K562 (cell line): Measurements from ENCODE around the gene SORBS2. TPM values are rescaled to one million over a fixed set of nuclear protein-coding genes. Genes with fewer than 3 reads are reported as not detected.

ENCODE experiments used
- ATAC-seq: fragments of 200-7000 bp; cut with Tn5 transposase; 3 replicates; pipeline ENCODE4 v1.9.1; 2020; ENCODE audit warnings: moderate library complexity
- BruUV-seq: library from RNA; stranded (reverse); fragments of 400-500 nt; replicated peaks from 2 replicates; lab custom pipeline; 2021; lab: Mats Ljungman, UMichigan
- CTCF ChIA-PET: fragments of 300-600 bp; formaldehyde crosslinking; extraction: SDS; loops from one replicate; lab custom pipeline; 2021; ENCODE audit warnings: low intra/inter-chr PET ratio; lab: Yijun Ruan, JAX
- POLR2A ChIA-PET: fragments of 300-600, 350-650 bp; sonication (Branson Sonifier 250); formaldehyde crosslinking; extraction: SDS; loops from one replicate; lab custom pipeline; 2021; ENCODE audit warnings: antibody characterized with exemption, inconsistent platforms; lab: Yijun Ruan, JAX
- DNase-seq, 4 experiments: peaks; one replicate each; pipeline versions ENCODE4 v3.0.0 to v3.0.0-alpha.2; 2011 to 2018; ENCODE audit warnings: low spot score in 3 of 4, mixed read lengths in 3 of 4; ENCODE audit errors: extremely low read depth in 1 of 4
- FAIRE-seq: peaks from 2 replicates; lab custom pipeline; 2011; peaks lifted over from hg19 to GRCh38; lab: Jason Lieb, UNC
- H2AFZ ChIP-seq: 2 replicates; pipeline ENCODE4 v1.6.0; 2011; ENCODE audit warnings: low read depth, low read length, control low read depth, inconsistent platforms
- H3K27ac ChIP-seq: fragments of 200-600 bp; 3 replicates; pipeline ENCODE4 v1.8.0; 2011; ENCODE audit warnings: low read depth, mild to moderate bottlenecking, control low read depth, inconsistent platforms, low read length, moderate library complexity, mixed read lengths; ENCODE audit errors: extremely low read depth
- H3K27me3 ChIP-seq, 2 experiments: fragments of 300-600 bp in 1 of 2; 2 replicates in 1 of 2; 3 replicates in 1 of 2; pipeline versions ENCODE4 v1.6.0 to v1.8.0; 2011; ENCODE audit warnings: inconsistent platforms in 2 of 2, low read length in 2 of 2, mild to moderate bottlenecking in 1 of 2, mixed read lengths in 1 of 2, moderate library complexity in 1 of 2; ENCODE audit not compliant: control insufficient read depth in 2 of 2, insufficient read depth in 2 of 2
- H3K36me3 ChIP-seq: fragments of 300-600 bp; 3 replicates; pipeline ENCODE4 v1.8.0; 2011; ENCODE audit warnings: mild to moderate bottlenecking, low read length, inconsistent platforms; ENCODE audit not compliant: control insufficient read depth, insufficient read depth
- H3K4me1 ChIP-seq, 2 experiments: fragments of 200-600 bp in 1 of 2; replicated peaks in 1 of 2; 2 replicates in 1 of 2; 3 replicates in 1 of 2; pipeline versions ENCODE4 v1.5.1 to v1.8.0; 2011; ENCODE audit warnings: inconsistent platforms in 2 of 2, low read length in 2 of 2, mild to moderate bottlenecking in 1 of 2, mixed read lengths in 1 of 2, moderate library complexity in 1 of 2; ENCODE audit not compliant: control insufficient read depth in 2 of 2, insufficient read depth in 2 of 2
- H3K4me2 ChIP-seq: 2 replicates; pipeline ENCODE4 v1.6.1; 2011; ENCODE audit warnings: low read length, control low read depth, inconsistent platforms, mixed read lengths; ENCODE audit not compliant: insufficient read depth
- H3K4me3 ChIP-seq: fragments of 200-600 bp; sonication (generic), shearing (Covaris generic); 2 replicates; pipeline ENCODE4 v1.5.1; 2016; ENCODE audit warnings: control low read depth, inconsistent platforms
- H3K79me2 ChIP-seq: fragments of 200-600 bp; 3 replicates; pipeline ENCODE4 v1.8.0; 2011; ENCODE audit warnings: low read length, inconsistent platforms; ENCODE audit not compliant: control insufficient read depth, insufficient read depth
- H3K9ac ChIP-seq, 2 experiments: 2 replicates each; pipeline versions ENCODE4 v1.6.0 to v1.6.1; 2011; ENCODE audit warnings: low read depth in 2 of 2, low read length in 2 of 2, control low read depth in 1 of 2, inconsistent platforms in 1 of 2, mild to moderate bottlenecking in 1 of 2, mixed read lengths in 1 of 2; ENCODE audit not compliant: insufficient read depth in 1 of 2
- H3K9me1 ChIP-seq: one replicate; pipeline ENCODE4 v1.6.0; 2011; ENCODE audit warnings: inconsistent platforms, mild to moderate bottlenecking, low read length, moderate library complexity; ENCODE audit not compliant: control insufficient read depth, insufficient read depth
- H3K9me3 ChIP-seq: replicated peaks from 2 replicates; pipeline ENCODE4 v1.5.1; 2011; ENCODE audit warnings: low read depth, low read length, inconsistent platforms; ENCODE audit not compliant: control insufficient read depth, insufficient read depth
- H4K20me1 ChIP-seq: replicated peaks from 2 replicates; pipeline ENCODE4 v1.6.1; 2011; ENCODE audit warnings: low read length, inconsistent platforms, mixed read lengths; ENCODE audit not compliant: control insufficient read depth, insufficient read depth
- CBX2 ChIP-seq: fragments of 200-600 bp; sonication (generic); IDR thresholded peaks from one replicate; pipeline ENCODE4 v1.6.1; 2012; ENCODE audit warnings: mild to moderate bottlenecking, low read length, inconsistent platforms; ENCODE audit not compliant: insufficient read depth, poor library complexity, severe bottlenecking
- CCAR2 ChIP-seq: fragments of 200-400 bp; formaldehyde crosslinking; IDR thresholded peaks from 2 replicates; pipeline ENCODE4 v1.6.1; 2017; ENCODE audit warnings: mild to moderate bottlenecking, low read depth, low read length
- CHD2 ChIP-seq: IDR thresholded peaks from 2 replicates; pipeline ENCODE4 v1.6.1; 2011; ENCODE audit warnings: low read depth, low read length
- CXXC5 ChIP-seq: fragments of 250-450 bp; sonication (Bioruptor Pico); IDR thresholded peaks from 2 replicates; pipeline ENCODE4 v1.8.0; 2022; ENCODE audit warnings: inconsistent platforms, mild to moderate bottlenecking, moderate library complexity
- MCM5 ChIP-seq: fragments of 450-650 bp; IDR thresholded peaks from 2 replicates; pipeline ENCODE4 v1.6.1; 2016; ENCODE audit warnings: low read depth
- SRSF3 ChIP-seq: fragments of 200-400 bp; formaldehyde crosslinking; IDR thresholded peaks from 2 replicates; pipeline ENCODE4 v1.6.1; 2016; ENCODE audit warnings: mild to moderate bottlenecking, low read length, moderate library complexity; ENCODE audit not compliant: insufficient read depth
- TCF7L2 ChIP-seq: fragments of 150-350 bp; IDR thresholded peaks from 2 replicates; pipeline ENCODE4 v1.6.1; 2016; ENCODE audit warnings: low read depth, mild to moderate bottlenecking, low read length, moderate library complexity
- ZNF212 ChIP-seq: fragments of 450-650 bp; formaldehyde crosslinking; IDR thresholded peaks from 2 replicates; pipeline ENCODE4 v1.4.0; 2020; ENCODE audit warnings: mild to moderate bottlenecking
- WGBS: fragments of 100-300 bp; shearing (Covaris generic); methylation state at CpG from one replicate; pipeline ENCODE4 v1.1.6; 2016; ENCODE audit warnings: low coverage, mixed read lengths; ENCODE audit not compliant: insufficient coverage; ENCODE audit errors: missing lambda C conversion rate; 5-methylcytosine and 5-hydroxymethylcytosine counted together
- in situ Hi-C: fragments of 300-500 bp; cut with MboI; formaldehyde crosslinking; loops from 4 replicates; pipeline ENCODE4 v1.15.0; 2018; ENCODE audit warnings: inconsistent platforms, mixed read lengths
- intact Hi-C: fragments of 100-400 bp; cut with micrococcal nuclease; formaldehyde crosslinking; loops from 2 replicates; pipeline ENCODE4 v1.14.2; 2022
- polyA plus RNA-seq, 8 experiments: library from polyadenylated mRNA; depleted of rRNA in 4 of 8; stranded (reverse) in 5 of 8; unstranded in 3 of 8; fragments of >200 nt; fragmentation: Nextera tagmentation in 2 of 8; fragmentation: Illumina TruSeq in 1 of 8; extraction: Ambion mirVana in 2 of 8; extraction: Trizol in 1 of 8; gene quantifications; 2 replicates each; pipeline versions ENCODE4 v1.2.1 to v1.2.3, GENCODE V29; 2011 to 2014; ENCODE audit warnings: inconsistent platforms in 1 of 8, missing spikeins in 1 of 8
- total RNA-seq, 7 experiments: library from RNA; depleted of rRNA in 6 of 7; stranded (reverse); fragments of >200 nt in 6 of 7; fragmentation: Illumina TruSeq in 2 of 7; extraction: Trizol in 2 of 7; gene quantifications; 2 replicates each; pipeline versions ENCODE4 v1.2.1 to v1.2.3, GENCODE V29; 2011 to 2021; ENCODE audit warnings: low replicate concordance in 1 of 7
- TF ChIP-seq, protein P1 (sequence below), 2 experiments: IDR thresholded peaks; 2 replicates each; pipeline ENCODE4 v1.6.1; 2011; ENCODE audit warnings: borderline replicate concordance in 1 of 2, control low read depth in 1 of 2, low read depth in 1 of 2, low read length in 1 of 2, mild to moderate bottlenecking in 1 of 2, mixed read lengths in 1 of 2, moderate library complexity in 1 of 2; ENCODE audit not compliant: insufficient read depth in 1 of 2, insufficient read length in 1 of 2, poor library complexity in 1 of 2, severe bottlenecking in 1 of 2; ENCODE audit errors: extremely low read depth in 1 of 2
- TF ChIP-seq, protein P2 (sequence below): IDR thresholded peaks from 3 replicates; pipeline ENCODE4 v1.6.1; 2011; ENCODE audit warnings: borderline replicate concordance, mild to moderate bottlenecking, moderate library complexity; ENCODE audit not compliant: insufficient read length; ENCODE audit errors: extremely low read depth
- TF ChIP-seq, protein P3 (sequence below): sonication (generic); formaldehyde crosslinking; IDR thresholded peaks from 2 replicates; pipeline ENCODE4 v1.8.0; 2023; ENCODE audit warnings: missing genetic modification reagents, mild to moderate bottlenecking, borderline replicate concordance

Gene SORBS2
- total and polyA plus RNA-seq, 9 of the 15 experiments (the other 6 are each of a cell fraction or from before 2014, with no cell fraction given), result 0.29 TPM; not detected in 8

DNA sequence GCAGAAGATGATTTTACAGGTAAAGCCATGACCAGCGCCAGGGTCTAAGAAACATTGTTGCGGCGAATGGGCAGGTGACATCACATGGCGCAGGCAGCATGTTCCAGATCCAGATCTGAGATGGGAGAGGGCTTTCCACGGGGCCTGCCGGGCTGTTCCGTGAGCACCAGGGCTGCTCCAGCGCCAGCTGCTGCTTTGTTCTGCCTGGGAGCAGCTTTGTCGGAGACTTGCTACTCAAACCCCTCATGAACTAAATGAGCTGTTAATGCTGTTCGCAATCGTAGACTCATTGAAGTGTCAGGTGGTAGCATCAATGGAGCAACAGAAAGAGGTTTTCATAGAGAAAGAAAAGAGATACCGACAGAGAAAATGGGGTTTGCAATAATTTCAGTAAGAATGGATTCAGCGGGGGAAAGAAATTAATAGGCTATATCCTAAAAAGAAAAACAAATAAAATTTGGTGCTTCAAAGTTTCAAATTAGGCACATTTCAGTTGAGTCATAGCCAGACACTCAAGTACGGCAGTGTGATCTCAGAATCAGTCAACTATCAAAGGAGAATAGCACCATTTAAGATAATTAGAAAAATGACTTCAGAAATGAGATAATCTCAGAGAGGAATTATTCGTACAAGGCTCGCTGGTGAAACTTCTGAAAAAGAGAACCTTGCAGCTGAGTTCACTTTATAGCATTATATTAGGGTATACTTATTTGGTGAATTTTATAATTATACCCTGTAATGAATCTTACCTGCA lies 23.9 kb downstream of the SORBS2 start:
- intact Hi-C loops, result no loop called here
- WGBS, result 0% methylated on average over 16 of the region's 16 CpGs
- Histone ChIP-seq H3K4me3 (no peak overlapping the region), H3K9ac (no peak overlapping the region), H3K27ac (no peak overlapping the region), H3K9me3 (no peaks in the 10 kb centered on the region), H3K36me3 (no peaks in the 10 kb centered on the region), H3K4me1 (no peaks in the 10 kb centered on the region), H3K79me2 (no peaks in the 10 kb centered on the region), H2AFZ (no peak overlapping the region), H3K27me3 (peaks cover 5% of the 10 kb centered on the region in 2 experiments), H3K9me1 (no peaks in the 10 kb centered on the region), H3K4me2 (no peak overlapping the region), H4K20me1 (no peaks in the 10 kb centered on the region)
- no peak for DNase-seq
- ATAC-seq, result no peak
- POLR2A ChIA-PET, result interaction anchor here (1.0 kb wide), 1 partner anchor 10 kb away, joined by 3 read pairs; no protein-coding TSS in a partner anchor
- in situ Hi-C loops, result no loop called here
- CTCF ChIA-PET, result no interaction called here
- no peak for FAIRE-seq
- no TSS peak for BruUV-seq
- TF ChIP-seq CXXC5 (CRISPR knock-in tag), result no peak
- TF ChIP-seq, protein P1, sequence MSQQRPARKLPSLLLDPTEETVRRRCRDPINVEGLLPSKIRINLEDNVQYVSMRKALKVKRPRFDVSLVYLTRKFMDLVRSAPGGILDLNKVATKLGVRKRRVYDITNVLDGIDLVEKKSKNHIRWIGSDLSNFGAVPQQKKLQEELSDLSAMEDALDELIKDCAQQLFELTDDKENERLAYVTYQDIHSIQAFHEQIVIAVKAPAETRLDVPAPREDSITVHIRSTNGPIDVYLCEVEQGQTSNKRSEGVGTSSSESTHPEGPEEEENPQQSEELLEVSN (IDR thresholded peaks at IDR 0.05; ENCODE audit: borderline replicate concordance in 1 of 2, extremely low read depth in 1 of 2, insufficient read depth in 1 of 2, insufficient read length in 1 of 2, low read depth in 1 of 2, low read length in 1 of 2, poor library complexity in 1 of 2, severe bottlenecking in 1 of 2), result no peak
- no peak for TF ChIP-seq MCM5
- no peak for TF ChIP-seq ZNF212 (CRISPR knock-in tag)
- TF ChIP-seq CBX2, result no peak
- TF ChIP-seq, protein P2, sequence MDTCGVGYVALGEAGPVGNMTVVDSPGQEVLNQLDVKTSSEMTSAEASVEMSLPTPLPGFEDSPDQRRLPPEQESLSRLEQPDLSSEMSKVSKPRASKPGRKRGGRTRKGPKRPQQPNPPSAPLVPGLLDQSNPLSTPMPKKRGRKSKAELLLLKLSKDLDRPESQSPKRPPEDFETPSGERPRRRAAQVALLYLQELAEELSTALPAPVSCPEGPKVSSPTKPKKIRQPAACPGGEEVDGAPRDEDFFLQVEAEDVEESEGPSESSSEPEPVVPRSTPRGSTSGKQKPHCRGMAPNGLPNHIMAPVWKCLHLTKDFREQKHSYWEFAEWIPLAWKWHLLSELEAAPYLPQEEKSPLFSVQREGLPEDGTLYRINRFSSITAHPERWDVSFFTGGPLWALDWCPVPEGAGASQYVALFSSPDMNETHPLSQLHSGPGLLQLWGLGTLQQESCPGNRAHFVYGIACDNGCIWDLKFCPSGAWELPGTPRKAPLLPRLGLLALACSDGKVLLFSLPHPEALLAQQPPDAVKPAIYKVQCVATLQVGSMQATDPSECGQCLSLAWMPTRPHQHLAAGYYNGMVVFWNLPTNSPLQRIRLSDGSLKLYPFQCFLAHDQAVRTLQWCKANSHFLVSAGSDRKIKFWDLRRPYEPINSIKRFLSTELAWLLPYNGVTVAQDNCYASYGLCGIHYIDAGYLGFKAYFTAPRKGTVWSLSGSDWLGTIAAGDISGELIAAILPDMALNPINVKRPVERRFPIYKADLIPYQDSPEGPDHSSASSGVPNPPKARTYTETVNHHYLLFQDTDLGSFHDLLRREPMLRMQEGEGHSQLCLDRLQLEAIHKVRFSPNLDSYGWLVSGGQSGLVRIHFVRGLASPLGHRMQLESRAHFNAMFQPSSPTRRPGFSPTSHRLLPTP, result no peak
- no peak for TF ChIP-seq CCAR2
- TF ChIP-seq, protein P3, sequence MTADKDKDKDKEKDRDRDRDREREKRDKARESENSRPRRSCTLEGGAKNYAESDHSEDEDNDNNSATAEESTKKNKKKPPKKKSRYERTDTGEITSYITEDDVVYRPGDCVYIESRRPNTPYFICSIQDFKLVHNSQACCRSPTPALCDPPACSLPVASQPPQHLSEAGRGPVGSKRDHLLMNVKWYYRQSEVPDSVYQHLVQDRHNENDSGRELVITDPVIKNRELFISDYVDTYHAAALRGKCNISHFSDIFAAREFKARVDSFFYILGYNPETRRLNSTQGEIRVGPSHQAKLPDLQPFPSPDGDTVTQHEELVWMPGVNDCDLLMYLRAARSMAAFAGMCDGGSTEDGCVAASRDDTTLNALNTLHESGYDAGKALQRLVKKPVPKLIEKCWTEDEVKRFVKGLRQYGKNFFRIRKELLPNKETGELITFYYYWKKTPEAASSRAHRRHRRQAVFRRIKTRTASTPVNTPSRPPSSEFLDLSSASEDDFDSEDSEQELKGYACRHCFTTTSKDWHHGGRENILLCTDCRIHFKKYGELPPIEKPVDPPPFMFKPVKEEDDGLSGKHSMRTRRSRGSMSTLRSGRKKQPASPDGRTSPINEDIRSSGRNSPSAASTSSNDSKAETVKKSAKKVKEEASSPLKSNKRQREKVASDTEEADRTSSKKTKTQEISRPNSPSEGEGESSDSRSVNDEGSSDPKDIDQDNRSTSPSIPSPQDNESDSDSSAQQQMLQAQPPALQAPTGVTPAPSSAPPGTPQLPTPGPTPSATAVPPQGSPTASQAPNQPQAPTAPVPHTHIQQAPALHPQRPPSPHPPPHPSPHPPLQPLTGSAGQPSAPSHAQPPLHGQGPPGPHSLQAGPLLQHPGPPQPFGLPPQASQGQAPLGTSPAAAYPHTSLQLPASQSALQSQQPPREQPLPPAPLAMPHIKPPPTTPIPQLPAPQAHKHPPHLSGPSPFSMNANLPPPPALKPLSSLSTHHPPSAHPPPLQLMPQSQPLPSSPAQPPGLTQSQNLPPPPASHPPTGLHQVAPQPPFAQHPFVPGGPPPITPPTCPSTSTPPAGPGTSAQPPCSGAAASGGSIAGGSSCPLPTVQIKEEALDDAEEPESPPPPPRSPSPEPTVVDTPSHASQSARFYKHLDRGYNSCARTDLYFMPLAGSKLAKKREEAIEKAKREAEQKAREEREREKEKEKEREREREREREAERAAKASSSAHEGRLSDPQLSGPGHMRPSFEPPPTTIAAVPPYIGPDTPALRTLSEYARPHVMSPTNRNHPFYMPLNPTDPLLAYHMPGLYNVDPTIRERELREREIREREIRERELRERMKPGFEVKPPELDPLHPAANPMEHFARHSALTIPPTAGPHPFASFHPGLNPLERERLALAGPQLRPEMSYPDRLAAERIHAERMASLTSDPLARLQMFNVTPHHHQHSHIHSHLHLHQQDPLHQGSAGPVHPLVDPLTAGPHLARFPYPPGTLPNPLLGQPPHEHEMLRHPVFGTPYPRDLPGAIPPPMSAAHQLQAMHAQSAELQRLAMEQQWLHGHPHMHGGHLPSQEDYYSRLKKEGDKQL (CRISPR knock-in tag), result no peak
- TF ChIP-seq TCF7L2, result no peak
- no peak for TF ChIP-seq CHD2
- TF ChIP-seq SRSF3, result no peak
